Hypothalamus (tissue), 51 donors: Measurements from ENCODE around the gene COPS9.
A peak's percentile ranks its signal among the peaks of the same experiment; 100 is the strongest.

ENCODE experiments used
- DNase-seq, 51 donors: peaks; one replicate each; lab custom pipeline; 2025; lab: John Stamatoyannopoulos, UW

The COPS9 gene

DNA sequence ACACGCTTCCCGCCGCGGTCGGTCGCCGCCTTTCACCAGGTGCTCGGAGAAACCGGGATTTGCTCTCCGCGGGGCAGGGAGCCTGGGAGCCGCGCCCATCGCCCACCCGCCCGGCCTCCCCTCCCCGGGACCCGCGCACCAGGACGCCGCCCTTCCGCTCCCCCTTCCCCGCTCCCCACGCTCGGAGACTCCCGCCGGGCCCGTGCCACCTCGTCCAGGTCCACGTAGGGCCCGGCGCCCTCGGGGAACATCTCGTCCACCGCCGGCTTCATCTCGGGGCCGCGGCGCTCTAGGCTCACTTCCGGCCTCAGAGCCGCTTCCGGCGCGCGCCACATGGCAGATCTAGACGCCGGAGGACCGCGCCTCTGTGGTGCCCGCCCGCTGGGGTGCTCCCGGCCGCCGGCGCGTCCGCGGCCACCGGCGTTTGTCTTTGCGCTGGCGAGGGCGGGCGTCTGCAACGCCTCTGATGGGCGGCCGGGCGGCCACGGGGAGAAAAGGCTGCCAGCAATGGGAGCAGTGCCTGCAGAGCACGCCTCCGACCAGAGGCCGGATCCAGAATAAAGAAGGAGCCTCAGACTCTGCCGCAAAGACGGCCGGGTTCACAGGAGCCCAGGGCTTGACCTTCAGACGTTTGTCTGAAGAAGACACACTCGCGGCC is at the start of gene COPS9:
COPS9 (minus strand) TSS at position 293 of the 658 bp plus-strand sequence; CDS start at position 272, 21 bp downstream.
- peak in 48 of 51 donors; percentile 31 to 89 (median 76) for DNase-seq

DNA sequence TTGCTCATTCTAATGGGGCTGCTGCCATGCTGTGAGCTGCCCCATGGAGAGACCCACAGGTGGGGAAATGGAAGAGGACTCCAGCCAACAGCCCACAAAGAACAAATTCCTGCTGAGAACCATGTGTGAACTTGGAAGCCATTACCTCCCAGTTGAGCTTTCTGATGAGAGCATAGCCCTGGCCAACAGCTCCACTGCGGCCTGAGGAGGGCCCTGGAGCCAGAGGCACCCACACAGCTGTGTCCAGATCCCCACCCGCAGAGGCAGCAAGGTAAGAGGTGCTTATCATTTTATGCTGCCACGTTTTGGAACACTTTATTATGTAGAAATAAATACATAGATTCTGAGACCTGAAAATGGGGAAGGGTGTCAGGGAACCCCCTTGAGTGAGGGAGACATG is 48.6 kb upstream of the COPS9 start:
- DNase-seq, result no peak

DNA sequence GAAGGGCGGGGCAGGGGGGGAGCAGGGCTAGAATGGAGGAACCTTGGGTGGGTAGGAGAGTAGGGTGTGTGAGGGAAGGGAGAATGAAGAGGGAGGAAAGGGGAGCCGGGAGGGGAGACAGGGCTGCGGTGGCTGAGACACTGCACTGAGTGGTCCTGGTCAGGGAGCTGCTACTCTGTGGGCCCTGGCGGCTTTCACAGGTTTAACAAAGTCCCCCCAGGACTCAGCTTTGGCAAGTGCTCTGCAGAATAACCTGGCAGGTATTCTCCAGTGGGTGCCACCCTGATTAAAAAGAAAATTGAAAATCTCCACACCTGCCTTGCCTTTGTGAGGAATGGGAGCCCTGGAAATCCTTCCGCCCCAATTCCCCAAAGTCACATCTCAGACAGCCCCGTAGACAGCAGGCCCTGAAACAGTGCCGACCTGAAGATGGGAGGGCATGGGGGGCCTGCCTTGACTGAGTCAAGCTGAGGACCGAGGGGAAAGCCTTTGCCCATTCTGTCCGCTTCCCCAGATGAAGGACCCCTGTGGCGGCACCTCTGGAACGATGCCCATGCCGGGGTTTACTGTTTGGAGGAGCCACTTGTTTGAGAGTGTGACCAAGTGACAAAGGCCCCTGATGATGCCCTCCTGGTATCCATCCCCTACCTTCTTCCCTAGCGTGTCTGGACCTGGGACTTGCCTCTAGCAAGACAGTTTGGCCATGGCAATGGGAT is 47.9 kb upstream of the COPS9 start:
- DNase-seq, result no peak

DNA sequence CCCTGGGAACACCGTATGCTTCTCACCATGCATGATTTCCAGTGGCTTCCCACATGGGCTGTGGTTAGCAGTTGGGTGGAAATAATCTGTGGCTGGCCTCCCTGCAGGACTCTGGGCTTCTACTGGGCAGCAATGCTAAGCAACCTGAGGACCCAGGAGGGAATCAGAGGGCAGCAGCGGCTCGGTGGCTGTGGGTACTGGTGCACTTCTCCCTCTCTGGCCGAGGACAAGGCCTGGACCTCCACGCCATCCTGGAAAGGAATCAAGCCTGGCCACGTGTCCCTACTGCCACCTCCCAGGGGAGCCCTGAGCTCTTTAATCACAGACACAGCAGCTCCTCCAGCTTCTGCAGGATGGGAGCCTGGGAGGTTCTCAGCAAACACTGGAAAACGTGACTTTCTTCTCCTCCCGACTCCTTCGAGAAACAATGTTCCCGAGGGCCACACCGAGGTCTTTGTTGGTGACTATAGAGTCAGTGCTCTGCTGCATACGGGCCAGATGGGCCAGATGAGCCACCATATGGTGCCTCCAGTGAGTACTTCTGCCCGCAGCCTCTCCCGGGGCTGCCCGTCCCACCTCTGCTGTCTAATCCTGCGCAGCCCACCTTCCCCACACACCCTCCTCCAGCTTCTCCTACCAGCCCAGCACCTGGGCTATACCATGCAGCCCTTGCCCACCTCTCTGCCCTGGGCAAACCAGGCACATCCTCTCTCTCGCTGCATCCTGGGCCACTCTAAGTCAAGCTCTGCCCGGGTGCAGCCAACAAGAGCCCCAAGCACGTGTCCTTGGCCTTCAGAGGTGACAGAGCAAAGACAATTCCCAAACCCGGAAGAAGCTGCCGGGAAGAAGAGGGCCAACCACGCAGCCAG is 47.1 kb upstream of the COPS9 start:
- no peak for DNase-seq

DNA sequence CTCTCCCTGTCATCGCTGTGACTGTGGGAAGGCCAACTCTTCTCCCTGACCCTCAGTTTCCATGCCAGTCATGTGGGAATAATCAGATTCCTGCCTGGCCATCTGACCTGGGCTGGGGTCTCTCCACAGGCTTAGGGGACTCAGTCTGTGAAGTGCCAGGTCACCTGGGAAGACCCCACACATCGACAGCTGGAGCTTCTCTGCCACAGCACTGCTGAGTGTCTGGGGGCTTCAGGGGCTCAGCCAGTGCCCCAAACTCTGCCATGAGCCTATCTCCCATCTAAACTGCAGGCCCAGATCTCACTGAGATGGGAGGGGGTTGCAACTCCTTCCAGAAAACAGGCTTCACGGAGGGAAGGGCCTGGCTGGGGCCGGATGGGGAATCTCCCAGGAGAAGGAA is 46.4 kb upstream of the COPS9 start:
- DNase-seq, result no peak

DNA sequence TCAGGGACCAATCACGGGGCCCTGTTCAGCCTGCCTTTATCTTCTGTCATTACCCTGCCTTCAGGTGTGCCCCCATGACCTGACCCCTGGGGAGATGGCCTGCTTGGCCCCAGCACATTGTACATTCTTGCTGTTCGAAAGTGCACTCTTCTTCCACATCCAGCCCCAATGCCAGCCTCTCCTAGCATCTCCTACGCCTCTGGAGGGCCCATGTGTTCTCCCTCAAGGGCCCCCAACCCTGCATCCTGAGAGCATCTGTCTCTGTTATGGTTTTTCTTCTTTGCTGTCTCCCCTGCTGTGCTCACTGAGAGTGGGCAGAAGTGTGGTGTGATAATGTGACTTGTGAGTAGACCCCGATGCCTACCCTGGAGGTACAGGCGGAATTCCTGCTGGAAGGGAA is 45.9 kb upstream of the COPS9 start:
- DNase-seq, result no peak

DNA sequence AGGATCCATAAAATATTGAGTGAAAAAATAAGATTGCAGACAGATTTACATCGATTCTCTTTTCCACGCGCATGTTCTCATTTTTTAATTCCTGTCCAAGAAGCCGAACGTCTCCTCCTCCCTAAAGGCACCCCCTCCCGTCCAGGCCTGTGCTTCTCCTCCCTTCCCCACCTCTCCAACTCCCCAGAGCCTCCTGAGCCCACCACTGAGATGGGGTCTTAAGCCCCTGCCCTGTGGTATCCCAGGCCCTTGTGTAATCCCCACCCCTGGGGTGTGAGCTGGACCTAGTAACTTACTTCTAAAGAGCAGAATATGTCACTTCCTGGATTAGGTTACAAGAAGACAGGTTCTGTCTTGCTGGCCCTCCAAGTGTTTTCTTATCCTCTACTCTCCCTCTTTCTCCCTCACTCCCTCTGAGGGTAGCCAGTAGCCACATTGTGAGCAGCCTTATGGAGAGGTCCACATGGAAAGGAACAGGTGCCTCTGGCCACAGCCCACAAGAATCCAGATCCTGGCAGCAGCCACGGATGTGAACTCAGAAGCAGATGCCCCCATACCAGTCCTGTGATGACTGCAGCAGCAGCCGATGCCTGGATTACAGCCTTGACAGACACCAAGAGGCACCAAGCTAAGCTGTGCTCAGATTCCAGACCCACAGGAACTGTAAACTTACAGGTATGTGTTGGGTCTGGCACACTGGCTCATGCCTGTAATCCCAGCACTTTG is 44.0 kb upstream of the COPS9 start:
- DNase-seq, result no peak

DNA sequence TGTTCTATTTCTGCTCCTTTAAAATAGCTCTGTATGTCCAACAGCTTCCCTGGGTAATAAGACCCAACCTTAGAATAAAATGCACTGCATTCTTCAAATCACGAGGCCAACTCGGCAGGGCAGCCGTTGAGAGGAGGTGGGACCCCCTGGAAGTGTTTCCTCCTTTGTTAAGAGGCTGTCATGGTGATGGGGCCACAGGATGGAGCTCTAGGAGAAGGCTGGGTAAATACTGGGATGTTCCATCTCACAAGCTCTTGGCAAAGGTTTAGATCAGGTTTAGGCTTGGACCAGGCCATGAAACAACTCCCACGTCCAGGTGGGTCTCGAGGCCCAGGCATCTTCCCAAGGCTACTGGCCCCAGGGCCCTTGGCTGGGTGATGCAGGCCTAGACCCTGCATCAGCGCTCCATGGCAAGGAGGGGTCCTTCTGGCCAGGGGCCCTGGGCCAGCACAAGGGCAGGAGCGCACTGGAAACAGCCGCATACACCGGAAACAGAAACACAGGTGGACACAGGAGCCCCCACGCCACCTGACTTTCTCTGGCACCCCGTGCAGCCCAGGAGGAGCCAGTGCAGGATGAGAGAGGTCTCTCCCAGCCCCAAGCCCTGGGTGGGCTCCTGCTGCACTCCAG is 43.2 kb upstream of the COPS9 start:
- DNase-seq, result no peak

DNA sequence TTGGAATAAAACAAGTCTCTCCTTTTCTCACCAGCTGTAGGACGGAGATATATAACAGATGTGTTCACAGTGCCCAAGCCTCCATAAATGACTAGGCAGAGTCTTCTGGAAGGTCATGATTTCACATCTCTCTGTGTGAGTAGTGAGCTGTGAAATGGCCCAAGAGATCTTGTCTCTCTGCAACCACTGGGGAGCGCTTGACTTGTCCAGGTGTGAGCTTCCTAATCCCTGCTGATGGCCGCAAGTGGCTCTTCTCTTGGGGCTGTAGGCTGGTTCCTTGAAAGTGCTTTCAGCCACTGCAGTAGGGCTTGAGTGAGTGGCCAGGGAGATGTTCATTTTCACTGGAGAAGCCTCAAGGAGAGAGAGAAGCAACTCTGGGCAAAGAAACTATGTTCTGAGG is 42.5 kb upstream of the COPS9 start:
- DNase-seq, result no peak

DNA sequence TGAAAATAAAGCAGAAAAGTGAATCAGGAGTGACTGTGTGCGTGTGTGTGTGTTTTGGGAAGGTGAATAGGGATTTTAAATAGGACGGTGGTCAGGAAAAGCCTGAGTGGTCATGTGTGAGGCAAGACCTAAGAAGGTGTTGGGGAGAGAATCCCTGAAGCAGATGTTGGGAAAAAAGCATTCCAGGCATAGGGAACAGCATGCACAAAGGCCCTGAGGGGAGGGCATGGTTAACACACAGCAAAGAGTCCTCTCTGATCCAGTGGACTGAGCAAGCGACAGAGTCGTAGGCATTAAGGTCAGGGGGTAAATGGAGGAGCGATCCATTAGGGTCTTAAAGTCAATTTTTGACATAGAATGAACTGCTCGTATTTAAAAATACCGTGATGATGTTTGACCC is 38.4 kb upstream of the COPS9 start:
- no peak for DNase-seq

DNA sequence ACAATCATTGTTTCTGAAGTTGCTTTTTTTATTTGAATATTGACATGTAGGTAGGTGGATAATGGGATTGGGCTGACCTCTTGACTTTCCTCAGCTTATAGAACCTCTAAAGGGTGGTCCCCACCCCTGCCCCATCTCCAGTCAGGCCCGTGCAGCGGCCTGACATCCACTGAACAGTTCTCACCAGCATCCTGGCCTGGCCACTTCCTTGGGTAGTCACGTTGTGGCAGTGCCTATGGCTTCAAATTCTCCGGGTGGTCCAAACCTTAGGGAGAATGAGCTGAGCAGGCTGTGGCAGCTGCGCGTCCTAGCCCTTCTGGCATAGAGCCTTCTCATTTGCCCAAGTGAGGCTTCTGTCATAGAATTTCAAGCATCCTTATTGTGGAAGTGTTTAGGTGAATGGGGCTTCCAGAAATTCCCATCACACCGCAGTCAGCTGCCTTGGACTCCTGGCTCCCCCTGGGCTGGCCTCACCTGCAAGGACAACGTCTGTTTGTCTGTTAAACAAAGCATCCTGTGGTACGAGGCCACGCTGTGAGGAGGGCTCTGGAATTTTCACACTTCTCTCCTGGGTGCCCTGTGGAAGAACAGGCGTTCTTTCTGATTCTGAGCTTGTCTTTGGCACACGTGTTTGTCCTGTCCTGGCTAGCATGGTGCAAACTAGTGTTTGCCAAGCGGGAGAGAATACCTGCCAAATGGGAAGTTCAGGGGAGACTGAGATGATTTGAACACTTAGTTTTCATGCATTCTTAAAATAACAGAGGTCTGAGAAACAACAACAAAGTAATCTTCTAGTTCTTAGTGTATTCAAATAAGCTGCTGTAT is 36.2 kb upstream of the COPS9 start:
- DNase-seq, result no peak

DNA sequence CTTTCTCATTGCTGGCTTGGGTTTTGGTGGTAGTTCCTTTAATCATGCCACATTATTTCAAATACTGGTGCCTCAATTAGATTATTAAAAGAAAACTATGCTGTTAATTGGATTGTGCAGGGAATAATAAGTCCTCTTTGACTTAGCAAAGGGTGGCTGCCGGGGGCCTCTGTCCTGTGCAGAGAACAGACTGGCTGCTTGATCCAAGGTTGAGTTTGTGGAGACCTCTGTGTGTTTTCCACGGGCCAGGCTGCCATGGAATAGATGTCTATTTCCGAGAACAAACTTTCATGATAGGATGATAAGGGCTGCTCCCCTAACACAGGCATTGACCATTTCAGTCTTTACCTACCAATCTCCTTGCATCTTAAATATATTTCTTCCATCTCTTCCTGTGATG is 34.8 kb upstream of the COPS9 start:
- no peak for DNase-seq

DNA sequence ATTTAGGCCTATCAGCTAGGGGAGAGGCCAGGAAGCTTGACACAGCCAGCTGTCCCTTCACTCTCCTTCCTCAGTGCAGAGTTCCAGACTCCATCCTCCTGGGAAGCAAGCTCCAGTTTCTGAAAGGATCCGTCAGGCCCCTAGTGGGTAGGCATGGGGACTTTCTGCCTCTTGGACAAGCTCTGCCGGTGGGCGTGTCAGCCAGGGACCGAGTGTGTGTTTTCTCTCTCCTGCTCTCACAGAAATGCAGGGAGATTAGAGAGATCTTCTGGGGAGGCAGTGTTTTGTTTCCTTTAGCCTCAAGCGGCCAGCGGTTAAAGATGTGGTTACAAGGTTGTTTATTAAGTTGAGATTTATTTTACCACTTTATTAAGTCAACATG is 34.2 kb upstream of the COPS9 start:
- no peak for DNase-seq

DNA sequence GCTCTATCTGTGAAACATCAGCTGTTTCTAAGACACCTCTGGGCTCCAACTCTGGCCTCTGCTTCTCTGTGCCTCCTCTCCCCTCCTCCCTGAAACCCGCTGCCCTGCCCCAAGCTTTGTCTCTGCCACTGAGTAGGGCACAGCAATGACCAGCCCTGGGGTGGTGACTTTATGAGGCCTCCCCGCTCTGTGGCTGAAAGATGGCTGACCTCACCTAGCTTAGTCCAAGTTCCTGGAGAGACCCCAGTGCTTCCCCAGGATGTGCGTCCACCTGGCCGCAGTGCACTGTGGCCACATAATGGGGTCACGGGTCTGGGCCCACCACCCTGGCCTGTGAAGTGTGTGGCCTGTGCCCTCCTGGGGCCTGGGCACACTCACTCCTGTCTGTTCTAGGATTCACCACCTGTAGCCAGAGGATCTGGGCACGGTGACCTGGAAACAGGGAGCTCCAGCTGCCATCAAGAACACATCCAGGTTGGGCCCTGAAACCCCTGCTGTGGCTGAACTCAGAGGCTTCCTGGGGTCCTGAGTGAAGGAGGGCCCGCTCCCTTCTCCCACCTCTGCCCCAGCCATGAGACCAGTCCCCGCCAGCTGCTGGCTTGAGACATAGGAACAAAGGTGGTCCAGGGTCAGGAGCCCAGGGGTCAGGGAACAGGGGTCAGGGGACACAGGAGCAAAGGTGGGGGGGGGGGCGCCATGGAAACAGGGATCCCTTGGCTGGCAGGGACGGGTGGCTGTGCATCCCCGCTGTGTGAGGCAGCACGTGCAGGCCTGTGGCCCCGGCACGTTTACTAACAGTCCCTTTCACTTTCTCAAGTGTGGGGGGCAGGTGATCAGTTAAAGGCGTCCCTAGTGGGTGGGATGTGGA is 33.6 kb upstream of the COPS9 start:
- no peak for DNase-seq

DNA sequence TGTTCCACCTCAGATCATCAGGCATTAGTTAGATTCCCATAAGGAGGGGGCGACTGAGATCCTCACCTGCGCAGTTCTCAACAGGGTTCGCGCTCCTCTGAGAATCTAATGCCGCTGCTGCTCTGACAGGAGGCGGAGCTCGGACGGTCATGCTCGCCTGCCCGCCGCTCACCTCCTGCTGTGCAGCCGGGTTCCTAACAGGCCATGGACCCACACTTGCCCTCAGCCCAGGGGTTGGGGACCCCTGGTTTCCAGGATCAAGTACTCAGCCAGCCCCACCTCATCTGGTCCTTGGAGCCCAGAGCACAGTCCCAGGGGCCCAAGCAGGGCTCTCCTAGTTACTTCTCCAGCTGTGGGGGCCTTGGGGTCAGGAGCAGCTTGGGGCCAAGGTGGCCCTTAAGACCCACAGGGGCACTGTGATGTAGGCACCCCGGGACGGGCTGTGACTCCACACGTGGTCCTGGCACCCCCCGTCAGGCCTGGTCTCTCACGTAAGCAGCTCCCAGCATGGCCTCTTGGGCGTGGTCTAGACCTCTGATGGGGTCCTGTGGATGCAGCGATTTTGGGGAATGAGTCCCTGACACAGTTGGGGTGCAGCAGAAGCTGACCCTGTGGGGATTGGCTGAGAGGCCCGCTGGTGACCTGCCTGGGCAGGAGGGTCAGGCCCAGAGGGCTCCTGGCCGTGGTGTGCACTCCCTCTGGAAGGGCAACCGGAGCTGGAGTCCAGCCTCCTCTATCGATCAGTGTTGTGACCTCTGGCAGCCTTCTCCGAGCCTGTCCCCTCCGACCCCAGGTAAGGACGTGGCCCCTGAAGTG is 32.6 kb upstream of the COPS9 start:
- no peak for DNase-seq

DNA sequence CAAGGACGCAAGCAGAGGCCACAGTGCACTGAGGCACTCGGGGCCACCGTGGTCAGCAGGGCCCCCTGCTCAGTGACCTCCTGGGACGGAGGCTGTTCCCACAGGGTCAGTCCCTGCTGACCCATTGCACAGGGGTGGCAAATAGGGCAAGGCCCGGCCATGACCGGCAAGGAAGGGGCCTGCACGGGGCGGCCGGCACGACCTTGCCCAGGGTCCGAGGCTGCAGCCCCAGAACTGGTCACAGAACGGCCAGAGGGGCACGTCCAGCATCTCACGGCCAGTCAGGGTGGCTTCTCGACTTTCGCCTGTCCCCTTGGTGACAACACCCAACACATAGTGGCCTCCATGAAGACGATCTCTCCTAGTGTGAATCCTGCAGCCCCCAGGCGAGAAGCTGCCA is 31.9 kb upstream of the COPS9 start:
- DNase-seq, result no peak

DNA sequence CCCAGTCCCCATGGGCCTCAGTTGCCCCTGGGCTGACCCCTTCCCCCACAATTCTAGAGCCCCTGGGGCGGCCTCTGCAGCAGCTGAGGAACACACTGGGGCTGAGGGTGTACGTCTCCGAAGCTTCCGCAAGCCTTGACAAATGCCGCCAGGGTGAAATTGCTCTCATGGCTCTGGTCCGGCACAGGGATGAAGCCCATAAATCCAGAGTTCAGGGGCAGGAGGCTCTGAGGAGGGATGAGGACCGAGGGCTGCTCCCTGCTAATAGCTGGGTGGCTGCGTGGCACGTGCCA is 31.4 kb upstream of the COPS9 start:
- DNase-seq, result no peak
